Measurements from ENCODE around the gene DNAJC5.
A peak's percentile ranks its signal among the peaks of the same experiment; 100 is the strongest.
"Not testable (repeated sequence)": the region's sequence is repeated elsewhere in the genome, so short reads cannot be mapped to it uniquely, and the experiment has no call there.

Gene DNAJC5

GRCh38 chr20:63973160-63973479 lies 78.2 kb downstream of the DNAJC5 start:
- Histone ChIP-seq H3K4me1 (peaks cover 0 to 33% (median 22%) of the 10 kb centered on the region in 4 donors), H3K36me3 (no peaks in the 10 kb centered on the region), H3K4me3 (no peak overlapping the region), H3K9me3 (no peaks in the 10 kb centered on the region), H3K27me3 (no peaks in the 10 kb centered on the region), H3K27ac (peak overlapping the region in 1 of 2 donors; percentile 28)
- no peak for TF ChIP-seq CTCF (IDR thresholded peaks at IDR 0.05)
- DNase-seq: no peak
- intact Hi-C loops (cut with DNase I; ENCODE audit: low total_unique reads): loop anchor here (5.0 kb wide), 1 partner anchor 186 kb away; no protein-coding TSS in a partner anchor

- Histone ChIP-seq H3K36me3 (no peaks in the 10 kb centered on the region), H3K27ac (peak overlapping the region in 1 of 2 donors; percentile 28), H3K27me3 (no peaks in the 10 kb centered on the region), H3K9me3 (no peaks in the 10 kb centered on the region), H3K4me3 (peak overlapping the region; percentile 33 to 41), H3K4me1 (peaks cover 0 to 33% (median 21%) of the 10 kb centered on the region in 4 donors)
- TF ChIP-seq CTCF (IDR thresholded peaks at IDR 0.05): peak; percentile 97 to 98
- DNase-seq: peak; percentile 82 to 90
- intact Hi-C loops (cut with DNase I; ENCODE audit: low total_unique reads): loop anchor here (1.0 to 5.0 kb wide), 2 partner anchors 187 to 436 kb away; no protein-coding TSS in a partner anchor
Observed at GRCh38 chr20:63973636-63974401, 78.9 kb downstream of the DNAJC5 start.

GRCh38 chr20:63974402-63975200 lies 79.7 kb downstream of the DNAJC5 start:
- Histone ChIP-seq H3K27ac (no peak overlapping the region), H3K27me3 (no peaks in the 10 kb centered on the region), H3K36me3 (no peaks in the 10 kb centered on the region), H3K4me1 (peaks cover 0 to 36% (median 23%) of the 10 kb centered on the region in 4 donors), H3K9me3 (no peaks in the 10 kb centered on the region), H3K4me3 (no peak overlapping the region)
- no peak for DNase-seq
- intact Hi-C loops (cut with DNase I; ENCODE audit: low total_unique reads): loop anchor here (1.0 to 5.0 kb wide), 3 partner anchors 82 to 436 kb away; no protein-coding TSS in a partner anchor
- TF ChIP-seq CTCF (IDR thresholded peaks at IDR 0.05): no peak

- intact Hi-C loops (cut with DNase I; ENCODE audit: low total_unique reads): loop anchor here (5.0 kb wide), 1 partner anchor 84 kb away; no protein-coding TSS in a partner anchor
- DNase-seq: not testable (repeated sequence)
- H3K4me1 ChIP-seq: peaks cover 0 to 42% (median 29%) of the 10 kb centered on the region in 4 donors
Observed at GRCh38 chr20:63976511-63976910, 81.6 kb downstream of the DNAJC5 start.

GRCh38 chr20:63976980-63977738 lies 82.2 kb downstream of the DNAJC5 start:
- no peak overlapping the region for H3K27ac ChIP-seq
- no peak for DNase-seq
- intact Hi-C loops (cut with DNase I; ENCODE audit: low total_unique reads): loop anchor here (5.0 kb wide), 1 partner anchor 85 kb away; no protein-coding TSS in a partner anchor
- H3K9me3 ChIP-seq: no peaks in the 10 kb centered on the region
- no peak for TF ChIP-seq CTCF (IDR thresholded peaks at IDR 0.05)
- H3K4me3 ChIP-seq: no peak overlapping the region
- H3K36me3 ChIP-seq: no peaks in the 10 kb centered on the region
- H3K27me3 ChIP-seq: no peaks in the 10 kb centered on the region
- H3K4me1 ChIP-seq: peaks cover 0 to 48% (median 35%) of the 10 kb centered on the region in 4 donors

More at GRCh38 chr20:63976511-63976910, 81.6 kb downstream of the DNAJC5 start:
- not testable (repeated sequence) for H3K27me3 ChIP-seq, H3K27ac ChIP-seq, H3K36me3 ChIP-seq, H3K9me3 ChIP-seq, H3K4me3 ChIP-seq

All from tibial artery (tissue), 4 donors.